ENCODE results near the gene GRK7.

DNA sequence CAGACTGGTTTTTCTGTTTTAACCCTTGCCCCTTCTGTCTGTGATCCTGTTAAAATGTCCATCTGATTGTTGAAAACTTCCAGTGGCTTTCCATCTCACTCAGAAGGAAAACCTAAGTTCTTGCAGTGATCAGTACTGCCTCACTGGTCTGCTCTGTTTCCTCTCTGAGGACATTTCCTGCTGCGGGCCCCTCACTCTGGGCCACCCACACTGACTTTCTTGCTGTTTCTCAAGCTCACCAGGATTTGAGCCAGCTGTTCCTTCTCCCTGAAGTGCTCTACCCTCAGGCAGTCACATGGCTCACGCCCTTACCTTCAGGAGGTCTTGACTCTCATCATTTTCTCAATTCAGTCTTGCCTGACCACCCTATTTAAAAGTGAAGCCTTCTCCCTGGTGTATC is 1.8 kb downstream of the GRK7 start:
- TF ChIP-seq, protein P1, sequence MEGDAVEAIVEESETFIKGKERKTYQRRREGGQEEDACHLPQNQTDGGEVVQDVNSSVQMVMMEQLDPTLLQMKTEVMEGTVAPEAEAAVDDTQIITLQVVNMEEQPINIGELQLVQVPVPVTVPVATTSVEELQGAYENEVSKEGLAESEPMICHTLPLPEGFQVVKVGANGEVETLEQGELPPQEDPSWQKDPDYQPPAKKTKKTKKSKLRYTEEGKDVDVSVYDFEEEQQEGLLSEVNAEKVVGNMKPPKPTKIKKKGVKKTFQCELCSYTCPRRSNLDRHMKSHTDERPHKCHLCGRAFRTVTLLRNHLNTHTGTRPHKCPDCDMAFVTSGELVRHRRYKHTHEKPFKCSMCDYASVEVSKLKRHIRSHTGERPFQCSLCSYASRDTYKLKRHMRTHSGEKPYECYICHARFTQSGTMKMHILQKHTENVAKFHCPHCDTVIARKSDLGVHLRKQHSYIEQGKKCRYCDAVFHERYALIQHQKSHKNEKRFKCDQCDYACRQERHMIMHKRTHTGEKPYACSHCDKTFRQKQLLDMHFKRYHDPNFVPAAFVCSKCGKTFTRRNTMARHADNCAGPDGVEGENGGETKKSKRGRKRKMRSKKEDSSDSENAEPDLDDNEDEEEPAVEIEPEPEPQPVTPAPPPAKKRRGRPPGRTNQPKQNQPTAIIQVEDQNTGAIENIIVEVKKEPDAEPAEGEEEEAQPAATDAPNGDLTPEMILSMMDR (IDR thresholded peaks at IDR 0.05), result no peak
- TF ChIP-seq POLR2AphosphoS5 (IDR thresholded peaks at IDR 0.05; ENCODE audit: insufficient read depth in 1 of 2, low read depth in 1 of 2) (no peak), POLR2A (IDR thresholded peaks at IDR 0.05) (no peak)

Data from vagina (tissue), 2 donors.